ENCODE measurements around the gene ZNF689. TPM values are rescaled to one million over a fixed set of nuclear protein-coding genes. Genes with fewer than 3 reads are reported as not detected.

The ZNF689 gene
- total and polyA plus RNA-seq, 2 of the 13 experiments (the other 11 are each of a cell fraction or from before 2014, with no cell fraction given): 9.7 to 19.5 TPM

DNA sequence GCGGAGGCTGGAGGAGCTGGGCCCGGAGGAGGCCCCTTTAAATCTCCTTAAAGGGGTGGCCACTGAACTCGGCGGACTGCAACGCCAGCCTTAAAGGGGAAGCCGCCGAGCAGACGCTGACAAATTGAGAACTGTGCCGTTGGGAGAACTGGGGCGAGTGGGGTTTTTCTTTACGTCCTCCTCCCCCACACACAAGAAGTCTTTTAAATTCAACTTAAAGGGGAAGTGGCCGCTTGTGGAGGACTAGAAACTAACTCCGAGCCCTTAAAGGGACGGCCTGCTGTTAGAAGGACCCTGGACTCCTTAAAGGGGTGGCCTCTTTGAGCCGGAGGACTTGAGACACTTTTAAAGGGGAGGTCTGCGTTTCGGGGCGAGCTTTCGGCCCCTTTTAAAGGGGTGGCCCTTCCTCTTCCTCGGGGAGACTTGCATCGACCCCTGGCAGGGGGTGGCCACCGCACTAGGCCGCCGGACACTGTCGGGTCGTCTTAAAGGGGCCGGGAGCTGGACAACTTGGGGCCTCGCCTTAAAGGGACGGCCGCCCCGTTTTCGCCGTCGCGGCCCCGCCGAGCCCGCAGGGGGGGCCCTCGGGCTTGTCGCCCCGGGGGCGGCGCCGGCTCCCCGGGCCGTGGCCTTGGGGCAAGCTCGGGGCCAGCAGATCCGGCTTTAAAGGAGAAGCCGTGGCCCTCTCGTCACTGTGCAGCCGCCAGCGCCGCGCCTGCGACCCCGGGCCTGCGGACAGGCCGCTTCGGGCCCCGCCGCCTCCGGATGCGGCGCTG is 48.7 kb upstream of the ZNF689 start (continued):
- TF ChIP-seq ZMYM4 (CRISPR knock-in tag; IDR thresholded peaks at IDR 0.05) (no peak), ZFP41 (CRISPR knock-in tag; IDR thresholded peaks at IDR 0.05; ENCODE audit: borderline replicate concordance) (no peak), HOXA7 (CRISPR knock-in tag; IDR thresholded peaks at IDR 0.05) (no peak), ZNF747 (CRISPR knock-in tag; IDR thresholded peaks at IDR 0.05; ENCODE audit: borderline replicate concordance) (no peak; the same call in none of the 2 replicates), CCDC6 (CRISPR knock-in tag; IDR thresholded peaks at IDR 0.05) (peak; percentile 69; the same call in 1 of the 2 replicates), PLRG1 (conservative IDR thresholded peaks at IDR 0.05) (no peak), ZNF33B (CRISPR knock-in tag; IDR thresholded peaks at IDR 0.05) (no peak), PHF8 (CRISPR knock-in tag; IDR thresholded peaks at IDR 0.05) (peak; percentile 50), THYN1 (CRISPR knock-in tag; IDR thresholded peaks at IDR 0.05; ENCODE audit: borderline replicate concordance, low read depth) (no peak), KLF12 (CRISPR knock-in tag; IDR thresholded peaks at IDR 0.05; ENCODE audit: borderline replicate concordance) (no peak), CBX1 (IDR thresholded peaks at IDR 0.05; ENCODE audit: low read depth) (no peak), ZNF749 (CRISPR knock-in tag; IDR thresholded peaks at IDR 0.05; ENCODE audit: borderline replicate concordance) (no peak), ZNF7 (CRISPR knock-in tag; IDR thresholded peaks at IDR 0.05) (no peak), ZNF878 (CRISPR knock-in tag; IDR thresholded peaks at IDR 0.05) (no peak), MEF2D (CRISPR knock-in tag; IDR thresholded peaks at IDR 0.05) (peak; percentile 6; the same call in 1 of the 2 replicates), KDM6A (CRISPR knock-in tag; IDR thresholded peaks at IDR 0.05; ENCODE audit: low read depth) (0 out of 2 replicates have a peak, but pooled peaks have one; percentile 18), HNRNPK (IDR thresholded peaks at IDR 0.05; ENCODE audit: low read depth, low read length, poor library complexity, severe bottlenecking) (no peak), HHEX (CRISPR knock-in tag; IDR thresholded peaks at IDR 0.05) (no peak), RXRA (CRISPR knock-in tag; IDR thresholded peaks at IDR 0.05) (no peak), JUN (CRISPR knock-in tag; IDR thresholded peaks at IDR 0.05) (no peak)
- TF ChIP-seq, protein P1, sequence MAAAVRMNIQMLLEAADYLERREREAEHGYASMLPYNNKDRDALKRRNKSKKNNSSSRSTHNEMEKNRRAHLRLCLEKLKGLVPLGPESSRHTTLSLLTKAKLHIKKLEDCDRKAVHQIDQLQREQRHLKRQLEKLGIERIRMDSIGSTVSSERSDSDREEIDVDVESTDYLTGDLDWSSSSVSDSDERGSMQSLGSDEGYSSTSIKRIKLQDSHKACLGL (CRISPR knock-in tag; IDR thresholded peaks at IDR 0.05): 0 out of 2 replicates have a peak, but pooled peaks have one; percentile 18
- TF ChIP-seq, protein P2, sequence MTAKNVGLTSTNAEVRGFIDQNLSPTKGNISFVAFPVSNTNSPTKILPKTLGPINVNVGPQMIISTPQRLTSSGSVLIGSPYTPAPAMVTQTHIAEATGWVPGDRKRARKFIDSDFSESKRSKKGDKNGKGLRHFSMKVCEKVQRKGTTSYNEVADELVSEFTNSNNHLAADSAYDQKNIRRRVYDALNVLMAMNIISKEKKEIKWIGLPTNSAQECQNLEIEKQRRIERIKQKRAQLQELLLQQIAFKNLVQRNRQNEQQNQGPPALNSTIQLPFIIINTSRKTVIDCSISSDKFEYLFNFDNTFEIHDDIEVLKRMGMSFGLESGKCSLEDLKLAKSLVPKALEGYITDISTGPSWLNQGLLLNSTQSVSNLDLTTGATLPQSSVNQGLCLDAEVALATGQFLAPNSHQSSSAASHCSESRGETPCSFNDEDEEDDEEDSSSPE (CRISPR knock-in tag; IDR thresholded peaks at IDR 0.05): no peak; the same call in 1 of the 2 replicates
- TF ChIP-seq, protein P3, sequence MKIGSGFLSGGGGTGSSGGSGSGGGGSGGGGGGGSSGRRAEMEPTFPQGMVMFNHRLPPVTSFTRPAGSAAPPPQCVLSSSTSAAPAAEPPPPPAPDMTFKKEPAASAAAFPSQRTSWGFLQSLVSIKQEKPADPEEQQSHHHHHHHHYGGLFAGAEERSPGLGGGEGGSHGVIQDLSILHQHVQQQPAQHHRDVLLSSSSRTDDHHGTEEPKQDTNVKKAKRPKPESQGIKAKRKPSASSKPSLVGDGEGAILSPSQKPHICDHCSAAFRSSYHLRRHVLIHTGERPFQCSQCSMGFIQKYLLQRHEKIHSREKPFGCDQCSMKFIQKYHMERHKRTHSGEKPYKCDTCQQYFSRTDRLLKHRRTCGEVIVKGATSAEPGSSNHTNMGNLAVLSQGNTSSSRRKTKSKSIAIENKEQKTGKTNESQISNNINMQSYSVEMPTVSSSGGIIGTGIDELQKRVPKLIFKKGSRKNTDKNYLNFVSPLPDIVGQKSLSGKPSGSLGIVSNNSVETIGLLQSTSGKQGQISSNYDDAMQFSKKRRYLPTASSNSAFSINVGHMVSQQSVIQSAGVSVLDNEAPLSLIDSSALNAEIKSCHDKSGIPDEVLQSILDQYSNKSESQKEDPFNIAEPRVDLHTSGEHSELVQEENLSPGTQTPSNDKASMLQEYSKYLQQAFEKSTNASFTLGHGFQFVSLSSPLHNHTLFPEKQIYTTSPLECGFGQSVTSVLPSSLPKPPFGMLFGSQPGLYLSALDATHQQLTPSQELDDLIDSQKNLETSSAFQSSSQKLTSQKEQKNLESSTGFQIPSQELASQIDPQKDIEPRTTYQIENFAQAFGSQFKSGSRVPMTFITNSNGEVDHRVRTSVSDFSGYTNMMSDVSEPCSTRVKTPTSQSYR (CRISPR knock-in tag; IDR thresholded peaks at IDR 0.05; ENCODE audit: borderline replicate concordance): no peak
- TF ChIP-seq, protein P4, sequence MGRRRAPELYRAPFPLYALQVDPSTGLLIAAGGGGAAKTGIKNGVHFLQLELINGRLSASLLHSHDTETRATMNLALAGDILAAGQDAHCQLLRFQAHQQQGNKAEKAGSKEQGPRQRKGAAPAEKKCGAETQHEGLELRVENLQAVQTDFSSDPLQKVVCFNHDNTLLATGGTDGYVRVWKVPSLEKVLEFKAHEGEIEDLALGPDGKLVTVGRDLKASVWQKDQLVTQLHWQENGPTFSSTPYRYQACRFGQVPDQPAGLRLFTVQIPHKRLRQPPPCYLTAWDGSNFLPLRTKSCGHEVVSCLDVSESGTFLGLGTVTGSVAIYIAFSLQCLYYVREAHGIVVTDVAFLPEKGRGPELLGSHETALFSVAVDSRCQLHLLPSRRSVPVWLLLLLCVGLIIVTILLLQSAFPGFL (CRISPR knock-in tag; IDR thresholded peaks at IDR 0.05): no peak
- TF ChIP-seq, protein P5, sequence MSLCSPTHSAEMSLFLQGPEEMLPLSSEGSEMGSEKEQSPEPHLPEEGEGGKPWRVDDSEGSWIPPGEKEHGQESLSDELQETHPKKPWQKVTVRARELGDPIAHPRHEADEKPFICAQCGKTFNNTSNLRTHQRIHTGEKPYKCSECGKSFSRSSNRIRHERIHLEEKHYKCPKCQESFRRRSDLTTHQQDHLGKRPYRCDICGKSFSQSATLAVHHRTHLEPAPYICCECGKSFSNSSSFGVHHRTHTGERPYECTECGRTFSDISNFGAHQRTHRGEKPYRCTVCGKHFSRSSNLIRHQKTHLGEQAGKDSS (CRISPR knock-in tag; IDR thresholded peaks at IDR 0.05; ENCODE audit: borderline replicate concordance, low read depth): peak; percentile 22

Measured in HepG2 (cell line).